Measurements from ENCODE around the gene ATP5ME. TPM values are rescaled to one million over a fixed set of nuclear protein-coding genes. Genes with fewer than 3 reads are reported as not detected.
A peak's percentile ranks its signal among the peaks of the same experiment; 100 is the strongest.

The ATP5ME gene
- total RNA-seq, 2 donors from 2014 or later: 20.2 to 37.9 TPM

GRCh38 chr4:657834-658667 is 16.0 kb downstream of the ATP5ME start:
- Histone ChIP-seq H3K4me3 (no peak overlapping the region), H3K36me3 (replicated peaks in 1 of 2; ENCODE audit: insufficient read depth in 1 of 2, low read depth in 2 of 2) (no peaks in the 10 kb centered on the region), H3K9me3 (no peaks in the 10 kb centered on the region), H3K4me1 (peaks cover 1% of the 10 kb centered on the region), H3K27ac (no peak overlapping the region), H3K27me3 (no peaks in the 10 kb centered on the region)
- TF ChIP-seq POLR2A (IDR thresholded peaks at IDR 0.05) (no peak), CTCF (IDR thresholded peaks at IDR 0.05) (no peak)
- ATAC-seq (peak; percentile 19), DNase-seq (no peak)
- intact Hi-C loops (cut with DNase I): no loop called here
- WGBS, 2 donors: 51 to 75% methylated on average over 3 to 15 of the region's 27 CpGs

- Histone ChIP-seq H3K4me1 (no peaks in the 10 kb centered on the region), H3K9me3 (no peaks in the 10 kb centered on the region), H3K27ac (no peak overlapping the region), H3K36me3 (replicated peaks in 1 of 2; ENCODE audit: insufficient read depth in 1 of 2, low read depth in 2 of 2) (no peaks in the 10 kb centered on the region), H3K4me3 (no peak overlapping the region), H3K27me3 (no peaks in the 10 kb centered on the region)
- ATAC-seq: no peak
- 65 to 67% methylated on average over 3 to 17 of the region's 23 CpGs for WGBS, 2 donors
- intact Hi-C loops (cut with DNase I): no loop called here
- no peak for DNase-seq
- TF ChIP-seq POLR2A (IDR thresholded peaks at IDR 0.05) (no peak), CTCF (IDR thresholded peaks at IDR 0.05) (no peak)
Observed at GRCh38 chr4:657338-657833, 16.7 kb downstream of the ATP5ME start.

GRCh38 chr4:656436-657337 is 17.4 kb downstream of the ATP5ME start:
- no peaks in the 10 kb centered on the region for H3K9me3 ChIP-seq
- intact Hi-C loops (cut with DNase I): no loop called here
- no peak overlapping the region for H3K4me3 ChIP-seq
- ATAC-seq (no peak), DNase-seq (no peak)
- H3K4me1 ChIP-seq: no peaks in the 10 kb centered on the region
- no peak overlapping the region for H3K27ac ChIP-seq
- no peak for TF ChIP-seq POLR2A (IDR thresholded peaks at IDR 0.05)
- H3K27me3 ChIP-seq: no peaks in the 10 kb centered on the region
- no peaks in the 10 kb centered on the region for H3K36me3 ChIP-seq (replicated peaks in 1 of 2; ENCODE audit: insufficient read depth in 1 of 2, low read depth in 2 of 2)
- WGBS, 2 donors: 59 to 70% methylated on average over 19 to 56 of the region's 58 CpGs

- no peak overlapping the region for H3K4me3 ChIP-seq
- H3K9me3 ChIP-seq: no peaks in the 10 kb centered on the region
- TF ChIP-seq CTCF (IDR thresholded peaks at IDR 0.05) (no peak), POLR2A (IDR thresholded peaks at IDR 0.05) (no peak)
- no peaks in the 10 kb centered on the region for H3K36me3 ChIP-seq (replicated peaks in 1 of 2; ENCODE audit: insufficient read depth in 1 of 2, low read depth in 2 of 2)
- no peak for DNase-seq
- intact Hi-C loops (cut with DNase I): no loop called here
- H3K27me3 ChIP-seq: peaks cover 0 to under 1% of the 10 kb centered on the region in 2 donors
- ATAC-seq: no peak
- H3K4me1 ChIP-seq: no peaks in the 10 kb centered on the region
- WGBS, 2 donors: 64% methylated on average over 15 to 26 of the region's 26 CpGs
- H3K27ac ChIP-seq: no peak overlapping the region
Observed at GRCh38 chr4:655464-656151, 18.5 kb downstream of the ATP5ME start.

Data from body of pancreas (tissue), 4 donors.